Measurements from ENCODE around the gene CLSTN2.

The CLSTN2 gene

GRCh38 chr3:139894643-139894989, 40.4 kb upstream of the CLSTN2 start:
- H3K27me3 Mint-ChIP-seq (ENCODE audit: low read depth): no peaks in the 10 kb centered on the region
- H3K9me3 Mint-ChIP-seq: peaks cover 3% of the 10 kb centered on the region
- H3K27ac Mint-ChIP-seq: no peak overlapping the region
- no peak for TF ChIP-seq CTCF (IDR thresholded peaks at IDR 0.05; ENCODE audit: unreplicated experiment in 3 of 3)
- no peak overlapping the region for H3K4me3 Mint-ChIP-seq
- no peaks in the 10 kb centered on the region for H3K4me1 Mint-ChIP-seq
- H3K36me3 Mint-ChIP-seq (ENCODE audit: low read depth): no peaks in the 10 kb centered on the region

- Mint-ChIP-seq H3K36me3 (ENCODE audit: low read depth) (no peaks in the 10 kb centered on the region), H3K27me3 (ENCODE audit: low read depth) (no peaks in the 10 kb centered on the region), H3K4me1 (no peaks in the 10 kb centered on the region)
Observed at GRCh38 chr3:139897759-139898158, 37.2 kb upstream of the CLSTN2 start.

GRCh38 chr3:139906418-139906817, 28.6 kb upstream of the CLSTN2 start:
- no peaks in the 10 kb centered on the region for H3K9me3 Mint-ChIP-seq
- no peaks in the 10 kb centered on the region for H3K36me3 Mint-ChIP-seq (ENCODE audit: low read depth)
- H3K27me3 Mint-ChIP-seq (ENCODE audit: low read depth): no peaks in the 10 kb centered on the region
- no peak overlapping the region for H3K4me3 Mint-ChIP-seq
- no peaks in the 10 kb centered on the region for H3K4me1 Mint-ChIP-seq
- TF ChIP-seq CTCF (IDR thresholded peaks at IDR 0.05; ENCODE audit: unreplicated experiment in 3 of 3): no peak
- no peak overlapping the region for H3K27ac Mint-ChIP-seq

More at GRCh38 chr3:139897759-139898158, 37.2 kb upstream of the CLSTN2 start:
- Mint-ChIP-seq H3K9me3 (peaks cover 3% of the 10 kb centered on the region), H3K4me3 (no peak overlapping the region), H3K27ac (no peak overlapping the region)
- TF ChIP-seq CTCF (IDR thresholded peaks at IDR 0.05; ENCODE audit: unreplicated experiment in 3 of 3): no peak

GRCh38 chr3:139909811-139910210, 25.2 kb upstream of the CLSTN2 start:
- Mint-ChIP-seq H3K36me3 (ENCODE audit: low read depth) (no peaks in the 10 kb centered on the region), H3K27me3 (ENCODE audit: low read depth) (no peaks in the 10 kb centered on the region), H3K9me3 (no peaks in the 10 kb centered on the region), H3K27ac (no peak overlapping the region), H3K4me3 (no peak overlapping the region), H3K4me1 (peaks cover 9% of the 10 kb centered on the region)
- TF ChIP-seq CTCF (IDR thresholded peaks at IDR 0.05; ENCODE audit: unreplicated experiment in 3 of 3): no peak

- no peaks in the 10 kb centered on the region for H3K9me3 Mint-ChIP-seq
- no peaks in the 10 kb centered on the region for H3K27me3 Mint-ChIP-seq (ENCODE audit: low read depth)
- H3K36me3 Mint-ChIP-seq (ENCODE audit: low read depth): no peaks in the 10 kb centered on the region
- H3K4me1 Mint-ChIP-seq: peaks cover 39% of the 10 kb centered on the region
- no peak for TF ChIP-seq CTCF (IDR thresholded peaks at IDR 0.05; ENCODE audit: unreplicated experiment in 3 of 3)
- H3K4me3 Mint-ChIP-seq: peak overlapping the region in 1 of 3 experiments; percentile 7
- no peak overlapping the region for H3K27ac Mint-ChIP-seq
Observed at GRCh38 chr3:139916271-139916670, 18.7 kb upstream of the CLSTN2 start.

- H3K4me1 Mint-ChIP-seq: peaks cover 39% of the 10 kb centered on the region
- no peak for TF ChIP-seq CTCF (IDR thresholded peaks at IDR 0.05; ENCODE audit: unreplicated experiment in 3 of 3)
- H3K27ac Mint-ChIP-seq: no peak overlapping the region
- H3K9me3 Mint-ChIP-seq: no peaks in the 10 kb centered on the region
- no peaks in the 10 kb centered on the region for H3K27me3 Mint-ChIP-seq (ENCODE audit: low read depth)
- no peaks in the 10 kb centered on the region for H3K36me3 Mint-ChIP-seq (ENCODE audit: low read depth)
- H3K4me3 Mint-ChIP-seq: no peak overlapping the region
Observed at GRCh38 chr3:139917226-139917785, 17.7 kb upstream of the CLSTN2 start.
